HG02571 (cell line): ENCODE measurements around the gene NACC1.

Experiments
- ATAC-seq: cut with Tn5 transposase; IDR thresholded peaks from one replicate; pipeline ENCODE4 v1.9.1; 2021; ENCODE audit warnings: mild to moderate bottlenecking, moderate library complexity; ENCODE audit not compliant: unreplicated experiment

NACC1 gene

GRCh38 chr19:13087795-13088537 lies 30.1 kb upstream of the NACC1 start:
- no peak for ATAC-seq

- ATAC-seq: no peak
These were observed 28.8 kb upstream of the NACC1 start for GRCh38 chr19:13089139-13089856.

- no peak for ATAC-seq
These were observed 28.1 kb upstream of the NACC1 start for GRCh38 chr19:13089857-13090507.

- ATAC-seq: no peak
These were observed 27.4 kb upstream of the NACC1 start for GRCh38 chr19:13090511-13091231.

- no peak for ATAC-seq
These were observed 26.5 kb upstream of the NACC1 start for GRCh38 chr19:13091400-13092157.

- no peak for ATAC-seq
These were observed 25.9 kb upstream of the NACC1 start for GRCh38 chr19:13092158-13092543.

- no peak for ATAC-seq
These were observed 25.3 kb upstream of the NACC1 start for GRCh38 chr19:13092606-13093235.

GRCh38 chr19:13093407-13094105 lies 24.5 kb upstream of the NACC1 start:
- ATAC-seq: no peak

- ATAC-seq: no peak
These were observed 24.0 kb upstream of the NACC1 start for GRCh38 chr19:13094106-13094504.

GRCh38 chr19:13094771-13095392 lies 23.2 kb upstream of the NACC1 start:
- no peak for ATAC-seq

GRCh38 chr19:13095393-13095784 lies 22.7 kb upstream of the NACC1 start:
- ATAC-seq: no peak

GRCh38 chr19:13095934-13096927 lies 21.8 kb upstream of the NACC1 start:
- no peak for ATAC-seq

GRCh38 chr19:13097033-13097462 lies 21.0 kb upstream of the NACC1 start:
- no peak for ATAC-seq

- no peak for ATAC-seq
These were observed 20.4 kb upstream of the NACC1 start for GRCh38 chr19:13097463-13098258.

GRCh38 chr19:13098277-13099072 lies 19.6 kb upstream of the NACC1 start:
- ATAC-seq: no peak
